HG03103 (cell line): ENCODE measurements around the gene EPB41L4B.

Experiments used
- ATAC-seq: cut with Tn5 transposase; IDR thresholded peaks from one replicate; pipeline ENCODE4 v1.9.1; 2021; ENCODE audit warnings: low read depth; ENCODE audit not compliant: unreplicated experiment

Gene EPB41L4B

GRCh38 chr9:109213285-109214121, 107.4 kb downstream of the EPB41L4B start:
- ATAC-seq: no peak

- no peak for ATAC-seq
Measured at GRCh38 chr9:109212768-109213167, 108.1 kb downstream of the EPB41L4B start.

- ATAC-seq: no peak
Measured at GRCh38 chr9:109206670-109207069, 114.2 kb downstream of the EPB41L4B start.

GRCh38 chr9:109205526-109205925, 115.3 kb downstream of the EPB41L4B start:
- ATAC-seq: no peak

GRCh38 chr9:109203761-109204360, 117.0 kb downstream of the EPB41L4B start:
- ATAC-seq: no peak

GRCh38 chr9:109199676-109200075, 121.2 kb downstream of the EPB41L4B start:
- ATAC-seq: no peak

GRCh38 chr9:109198736-109199382, 122.0 kb downstream of the EPB41L4B start:
- no peak for ATAC-seq

- ATAC-seq: no peak
Measured at GRCh38 chr9:109193974-109194556, 126.8 kb downstream of the EPB41L4B start.

- ATAC-seq: no peak
Measured at GRCh38 chr9:109192732-109193361, 128.0 kb downstream of the EPB41L4B start.

- ATAC-seq: no peak
Measured at GRCh38 chr9:109191746-109192145, 129.1 kb downstream of the EPB41L4B start.

GRCh38 chr9:109190151-109190550, 130.7 kb downstream of the EPB41L4B start:
- ATAC-seq: no peak

- no peak for ATAC-seq
Measured at GRCh38 chr9:109186857-109187520, 133.9 kb downstream of the EPB41L4B start.

GRCh38 chr9:109182940-109183798, 137.7 kb downstream of the EPB41L4B start:
- ATAC-seq: peak; percentile 58

GRCh38 chr9:109182550-109182939, 138.3 kb downstream of the EPB41L4B start:
- ATAC-seq: no peak

- ATAC-seq: no peak
Measured at GRCh38 chr9:109181284-109181683, 139.6 kb downstream of the EPB41L4B start.

GRCh38 chr9:109179801-109180523, 140.9 kb downstream of the EPB41L4B start:
- ATAC-seq: no peak

- ATAC-seq: no peak
Measured at GRCh38 chr9:109176963-109177362, 143.9 kb downstream of the EPB41L4B start.

GRCh38 chr9:109176386-109176785, 144.5 kb downstream of the EPB41L4B start:
- ATAC-seq: no peak

- ATAC-seq: no peak
Measured at GRCh38 chr9:109172935-109173334, 147.9 kb downstream of the EPB41L4B start.
